Measurements from ENCODE around the gene PARD3B.

- TF ChIP-seq SIN3A (IDR thresholded peaks at IDR 0.05; ENCODE audit: low read depth) (no peak), YY1 (IDR thresholded peaks at IDR 0.05; ENCODE audit: extremely low read depth, insufficient replicate concordance, low read depth, low read length) (no peak), CEBPB (IDR thresholded peaks at IDR 0.05; ENCODE audit: low read depth) (no peak), SP1 (IDR thresholded peaks at IDR 0.05; ENCODE audit: low read depth) (no peak), SRF (IDR thresholded peaks at IDR 0.05; ENCODE audit: low read depth) (no peak), REST (IDR thresholded peaks at IDR 0.05; ENCODE audit: low read depth) (no peak), TCF7L2 (IDR thresholded peaks at IDR 0.05; ENCODE audit: borderline replicate concordance, extremely low read depth, insufficient read depth, insufficient read length) (no peak), EZH2 (IDR thresholded peaks at IDR 0.05) (no peak)
- TF ChIP-seq, protein P1, sequence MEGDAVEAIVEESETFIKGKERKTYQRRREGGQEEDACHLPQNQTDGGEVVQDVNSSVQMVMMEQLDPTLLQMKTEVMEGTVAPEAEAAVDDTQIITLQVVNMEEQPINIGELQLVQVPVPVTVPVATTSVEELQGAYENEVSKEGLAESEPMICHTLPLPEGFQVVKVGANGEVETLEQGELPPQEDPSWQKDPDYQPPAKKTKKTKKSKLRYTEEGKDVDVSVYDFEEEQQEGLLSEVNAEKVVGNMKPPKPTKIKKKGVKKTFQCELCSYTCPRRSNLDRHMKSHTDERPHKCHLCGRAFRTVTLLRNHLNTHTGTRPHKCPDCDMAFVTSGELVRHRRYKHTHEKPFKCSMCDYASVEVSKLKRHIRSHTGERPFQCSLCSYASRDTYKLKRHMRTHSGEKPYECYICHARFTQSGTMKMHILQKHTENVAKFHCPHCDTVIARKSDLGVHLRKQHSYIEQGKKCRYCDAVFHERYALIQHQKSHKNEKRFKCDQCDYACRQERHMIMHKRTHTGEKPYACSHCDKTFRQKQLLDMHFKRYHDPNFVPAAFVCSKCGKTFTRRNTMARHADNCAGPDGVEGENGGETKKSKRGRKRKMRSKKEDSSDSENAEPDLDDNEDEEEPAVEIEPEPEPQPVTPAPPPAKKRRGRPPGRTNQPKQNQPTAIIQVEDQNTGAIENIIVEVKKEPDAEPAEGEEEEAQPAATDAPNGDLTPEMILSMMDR (IDR thresholded peaks at IDR 0.05 in 2 of 3, conservative IDR thresholded peaks at IDR 0.05 in 1 of 3; ENCODE audit: borderline replicate concordance in 1 of 3, insufficient read depth in 1 of 3, low read depth in 2 of 3, low read length in 2 of 3): no peak
- TF ChIP-seq, protein P2, sequence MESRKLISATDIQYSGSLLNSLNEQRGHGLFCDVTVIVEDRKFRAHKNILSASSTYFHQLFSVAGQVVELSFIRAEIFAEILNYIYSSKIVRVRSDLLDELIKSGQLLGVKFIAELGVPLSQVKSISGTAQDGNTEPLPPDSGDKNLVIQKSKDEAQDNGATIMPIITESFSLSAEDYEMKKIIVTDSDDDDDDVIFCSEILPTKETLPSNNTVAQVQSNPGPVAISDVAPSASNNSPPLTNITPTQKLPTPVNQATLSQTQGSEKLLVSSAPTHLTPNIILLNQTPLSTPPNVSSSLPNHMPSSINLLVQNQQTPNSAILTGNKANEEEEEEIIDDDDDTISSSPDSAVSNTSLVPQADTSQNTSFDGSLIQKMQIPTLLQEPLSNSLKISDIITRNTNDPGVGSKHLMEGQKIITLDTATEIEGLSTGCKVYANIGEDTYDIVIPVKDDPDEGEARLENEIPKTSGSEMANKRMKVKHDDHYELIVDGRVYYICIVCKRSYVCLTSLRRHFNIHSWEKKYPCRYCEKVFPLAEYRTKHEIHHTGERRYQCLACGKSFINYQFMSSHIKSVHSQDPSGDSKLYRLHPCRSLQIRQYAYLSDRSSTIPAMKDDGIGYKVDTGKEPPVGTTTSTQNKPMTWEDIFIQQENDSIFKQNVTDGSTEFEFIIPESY (IDR thresholded peaks at IDR 0.05; ENCODE audit: extremely low read depth, insufficient replicate concordance, low read length): no peak
Measured at GRCh38 chr2:205590759-205591158, 1045.5 kb downstream of the PARD3B start.
